HL-60 (cell line): ENCODE measurements around the gene RASD2.

Source experiments
- GABPA ChIP-seq: IDR thresholded peaks from 2 replicates; pipeline ENCODE4 v1.6.1; 2012; ENCODE audit warnings: low read depth
- POLR2AphosphoS5 ChIP-seq: IDR thresholded peaks from 2 replicates; pipeline ENCODE4 v1.6.1; 2012; ENCODE audit warnings: low read depth
- SPI1 ChIP-seq: IDR thresholded peaks from 2 replicates; pipeline ENCODE4 v1.6.1; 2012; ENCODE audit warnings: low read depth, mild to moderate bottlenecking, borderline replicate concordance
- TF ChIP-seq, protein P1 (sequence below): IDR thresholded peaks from one replicate; pipeline ENCODE4 v1.5.1; 2011; ENCODE audit warnings: low read length, control low read depth, inconsistent platforms; ENCODE audit not compliant: insufficient read depth

DNA sequence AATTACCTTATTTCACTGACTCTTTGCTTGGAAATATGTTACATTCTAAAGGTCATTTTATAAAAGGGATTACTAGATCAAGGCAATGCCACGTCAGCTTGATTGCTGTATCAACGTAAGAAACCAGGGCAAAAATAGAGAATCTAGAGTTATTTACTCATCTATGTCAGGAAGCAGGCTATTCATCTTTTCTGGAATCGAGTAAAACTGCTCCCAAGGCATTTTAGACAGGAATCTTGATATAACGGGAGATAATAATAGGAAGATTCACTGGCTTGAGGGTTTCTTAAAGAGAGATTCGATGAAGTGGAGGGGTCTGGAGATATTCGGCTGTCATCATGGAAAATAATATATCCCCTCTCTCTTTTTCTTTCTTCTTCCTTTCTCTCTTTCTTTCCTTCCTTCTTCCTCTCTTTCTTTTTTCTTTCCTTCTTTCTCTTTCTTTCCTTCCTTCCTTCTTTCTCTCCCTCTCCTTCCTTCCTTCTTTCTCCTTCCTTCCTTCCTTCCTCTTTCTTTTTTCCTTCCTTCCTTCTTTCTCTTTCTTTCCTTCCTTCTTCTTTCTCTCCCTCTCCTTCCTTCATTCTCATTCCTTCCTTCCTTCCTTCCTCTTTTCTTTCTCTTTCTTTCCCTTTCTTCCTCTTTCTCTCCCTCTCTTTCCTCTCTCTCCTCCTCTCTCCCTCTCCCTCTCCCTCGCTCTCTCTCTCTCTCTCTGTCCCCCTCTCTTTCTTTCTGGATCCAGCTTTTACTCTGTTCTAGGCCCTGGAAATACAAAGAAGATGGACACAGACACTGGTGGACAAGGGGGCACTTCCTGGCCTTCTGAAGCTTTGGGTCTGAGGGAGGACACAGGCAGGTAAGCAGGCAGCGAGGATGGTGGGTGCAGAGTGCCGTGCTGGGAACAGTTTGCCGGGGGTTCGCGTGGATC, 18.1 kb upstream of the RASD2 start:
- TF ChIP-seq SPI1: no peak
- TF ChIP-seq, protein P1, sequence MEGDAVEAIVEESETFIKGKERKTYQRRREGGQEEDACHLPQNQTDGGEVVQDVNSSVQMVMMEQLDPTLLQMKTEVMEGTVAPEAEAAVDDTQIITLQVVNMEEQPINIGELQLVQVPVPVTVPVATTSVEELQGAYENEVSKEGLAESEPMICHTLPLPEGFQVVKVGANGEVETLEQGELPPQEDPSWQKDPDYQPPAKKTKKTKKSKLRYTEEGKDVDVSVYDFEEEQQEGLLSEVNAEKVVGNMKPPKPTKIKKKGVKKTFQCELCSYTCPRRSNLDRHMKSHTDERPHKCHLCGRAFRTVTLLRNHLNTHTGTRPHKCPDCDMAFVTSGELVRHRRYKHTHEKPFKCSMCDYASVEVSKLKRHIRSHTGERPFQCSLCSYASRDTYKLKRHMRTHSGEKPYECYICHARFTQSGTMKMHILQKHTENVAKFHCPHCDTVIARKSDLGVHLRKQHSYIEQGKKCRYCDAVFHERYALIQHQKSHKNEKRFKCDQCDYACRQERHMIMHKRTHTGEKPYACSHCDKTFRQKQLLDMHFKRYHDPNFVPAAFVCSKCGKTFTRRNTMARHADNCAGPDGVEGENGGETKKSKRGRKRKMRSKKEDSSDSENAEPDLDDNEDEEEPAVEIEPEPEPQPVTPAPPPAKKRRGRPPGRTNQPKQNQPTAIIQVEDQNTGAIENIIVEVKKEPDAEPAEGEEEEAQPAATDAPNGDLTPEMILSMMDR: no peak
- no peak for TF ChIP-seq POLR2AphosphoS5
- no peak for TF ChIP-seq GABPA
